Left lobe of liver (tissue), 2 donors: Measurements from ENCODE around the gene FCAR. TPM values are rescaled to one million over a fixed set of nuclear protein-coding genes. Genes with fewer than 3 reads are reported as not detected.
"Not testable (repeated sequence)": the region's sequence is repeated elsewhere in the genome, so short reads cannot be mapped to it uniquely, and the experiment has no call there.

ENCODE experiments used
- ATAC-seq: fragments of 200-7000 bp; cut with Tn5 transposase; one replicate; pipeline ENCODE4 v1.9.1; 2020; ENCODE audit warnings: mild to moderate bottlenecking, moderate library complexity
- DNase-seq: peaks from one replicate; pipeline ENCODE4 v3.0.0-alpha.2; 2020; ENCODE audit warnings: low spot score
- total RNA-seq: library from RNA; stranded (reverse); gene quantifications from one replicate; pipeline ENCODE4 v1.2.1, GENCODE V29; 2021
- donor health status: DM: no; HTN: no; CAD: no; lungs with moderate emphysema.
- donor health status: DM: no; HTN: yes; CAD: no.

Gene FCAR
- total RNA-seq, 1 donor from 2014 or later, result 0.55 TPM

DNA sequence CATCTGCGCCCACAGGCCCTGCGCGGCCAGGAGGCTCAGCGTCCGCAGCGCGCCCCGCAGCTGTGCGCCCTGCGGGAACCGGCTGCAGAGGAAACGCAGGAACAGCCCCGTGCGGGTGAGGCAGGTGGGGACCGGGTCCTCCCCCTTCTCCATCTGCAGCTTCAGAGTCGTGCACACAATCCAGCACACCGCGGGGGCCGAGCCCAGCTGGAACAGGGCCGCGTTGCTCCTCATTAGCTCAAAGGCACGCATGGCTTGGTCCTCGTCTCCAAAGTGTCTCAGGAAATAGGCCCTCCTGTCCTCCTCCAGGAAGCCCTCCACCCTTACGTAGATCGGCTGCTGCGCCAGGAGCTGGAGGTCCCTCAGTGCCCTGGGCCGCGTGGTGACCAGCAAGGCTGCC lies 65.5 kb downstream of the FCAR start:
- not testable (repeated sequence) for DNase-seq, ATAC-seq

Other genes with a start within 250 kb of the FCAR start
- gene LILRB1, start 243.8 kb upstream of the FCAR start, total RNA-seq, result 2.6 TPM
- gene LILRB4, start 211.2 kb upstream of the FCAR start, total RNA-seq, result 1.9 TPM
- gene KIR3DL3, start 149.8 kb upstream of the FCAR start, total RNA-seq, result not detected
- gene KIR2DL3, start 135.7 kb upstream of the FCAR start, total RNA-seq, result not detected
- gene KIR2DL1, start 104.4 kb upstream of the FCAR start, total RNA-seq, result not detected
- not detected for gene KIR2DL4, start 70.6 kb upstream of the FCAR start, total RNA-seq
- gene KIR3DL1, start 57.8 kb upstream of the FCAR start, total RNA-seq, result not detected
- gene KIR2DS4, start 41.6 kb upstream of the FCAR start, total RNA-seq, result not detected
- not detected for gene KIR3DL2, start 23.8 kb upstream of the FCAR start, total RNA-seq
- gene NCR1, start 31.9 kb downstream of the FCAR start, total RNA-seq, result 0.10 TPM
- gene NLRP7, start 73.3 kb downstream of the FCAR start, total RNA-seq, result not detected
- gene NLRP2, start 92.1 kb downstream of the FCAR start, total RNA-seq, result 0.78 TPM
- gene GP6, start 164.0 kb downstream of the FCAR start, total RNA-seq, result not detected
- 9.7 TPM for gene RDH13, start 188.9 kb downstream of the FCAR start, total RNA-seq
- gene EPS8L1, start 201.6 kb downstream of the FCAR start, total RNA-seq, result 0.53 TPM
- 46.5 TPM for gene PPP1R12C, start 243.4 kb downstream of the FCAR start, total RNA-seq